Measurements from ENCODE around the gene NSMCE1. TPM values are rescaled to one million over a fixed set of nuclear protein-coding genes. Genes with fewer than 3 reads are reported as not detected.

The NSMCE1 gene
- total and polyA plus RNA-seq, 2 of the 4 experiments (the other 2 are of a cell fraction): 47.5 to 120 TPM

- no peak overlapping the region for H3K27ac ChIP-seq (ENCODE audit: insufficient read depth, low read length)
- no peaks in the 10 kb centered on the region for H3K9me3 ChIP-seq (ENCODE audit: control insufficient read depth, insufficient read depth, low read length)
- dilution Hi-C loops (cut with HindIII; ENCODE audit: low sequenced_read_pairs, unreplicated experiment): no loop called here
- H3K4me3 ChIP-seq (ENCODE audit: insufficient read depth, low read depth, low read length): no peak overlapping the region
- no peak overlapping the region for H3K4ac ChIP-seq (ENCODE audit: low read depth, low read length)
- no peak overlapping the region for H3K18ac ChIP-seq (ENCODE audit: low read depth, low read length)
- no peak overlapping the region for H2AFZ ChIP-seq (replicated peaks; ENCODE audit: low read length, poor library complexity)
- no peak overlapping the region for H3K23ac ChIP-seq (ENCODE audit: low read depth, low read length)
- no peaks in the 10 kb centered on the region for H3K36me3 ChIP-seq (ENCODE audit: control insufficient read depth, insufficient read depth, low read length)
- H4K5ac ChIP-seq (ENCODE audit: low read depth, low read length): no peak overlapping the region
- TF ChIP-seq MAFK (IDR thresholded peaks at IDR 0.05; ENCODE audit: low read depth, low read length): no peak
- no peak for TF ChIP-seq MXI1 (IDR thresholded peaks at IDR 0.05; ENCODE audit: borderline replicate concordance, low read depth, low read length)
- no peak for TF ChIP-seq CHD1 (IDR thresholded peaks at IDR 0.05; ENCODE audit: low read depth, low read length)
- no peak for TF ChIP-seq NFE2L2 (IDR thresholded peaks at IDR 0.05; ENCODE audit: low read depth, low read length)
- TF ChIP-seq RFX5 (IDR thresholded peaks at IDR 0.05; ENCODE audit: low read depth, low read length): no peak
- TF ChIP-seq USF2 (IDR thresholded peaks at IDR 0.05; ENCODE audit: low read depth, low read length): no peak
- TF ChIP-seq CTCF (conservative IDR thresholded peaks at IDR 0.05; ENCODE audit: low read depth, low read length): no peak
- no peak for TF ChIP-seq ELK1 (IDR thresholded peaks at IDR 0.05; ENCODE audit: borderline replicate concordance, low read depth, low read length)
- no peak for TF ChIP-seq FOS (IDR thresholded peaks at IDR 0.05; ENCODE audit: low read depth, low read length)
- no peak for TF ChIP-seq BHLHE40 (IDR thresholded peaks at IDR 0.05; ENCODE audit: low read depth, low read length)
- DNase-seq: no peak
- no peak overlapping the region for H3K4me2 ChIP-seq (ENCODE audit: low read depth, low read length)
- H2BK20ac ChIP-seq (ENCODE audit: low read depth, low read length): no peak overlapping the region
- ATAC-seq (ENCODE audit: low read depth): no peak
- no peak overlapping the region for H2AK9ac ChIP-seq (replicated peaks; ENCODE audit: low read depth, low read length, poor library complexity)
- peaks cover 6% of the 10 kb centered on the region for H3K4me1 ChIP-seq (ENCODE audit: control insufficient read depth, insufficient read depth, low read length)
- peaks cover 9% of the 10 kb centered on the region; the same call in 1 of the 2 replicates for H3K9me1 ChIP-seq (ENCODE audit: insufficient read depth, low read length)
- 0 out of 2 replicates have a peak overlapping the region, but pooled peaks have one; percentile 27 for H2BK120ac ChIP-seq (ENCODE audit: low read depth, low read length)
- H3K79me1 ChIP-seq (ENCODE audit: low read depth in 1 of 2, low read length in 2 of 2): peaks cover 0 to 5% of the 10 kb centered on the region in 2 experiments; a peak in 1 of 4 replicates
- H3K9ac ChIP-seq (ENCODE audit: low read depth, low read length): no peak overlapping the region
- ChIA-PET CTCF (no interaction called here), POLR2A (ENCODE audit: unreplicated experiment) (no interaction called here)
- no peak overlapping the region for H3K14ac ChIP-seq (replicated peaks; ENCODE audit: low read depth, low read length)
- no peak overlapping the region for H4K8ac ChIP-seq (ENCODE audit: low read depth in 2 of 2, low read length in 2 of 2)
- no peak overlapping the region for H3K56ac ChIP-seq (ENCODE audit: extremely low read depth, insufficient read depth, low read length)
- H2BK5ac ChIP-seq (ENCODE audit: low read depth, low read length, poor library complexity, severe bottlenecking): no peak overlapping the region
- intact Hi-C loops (cut with micrococcal nuclease): no loop called here
- BruUV-seq (replicated peaks): no TSS peak
- no peaks in the 10 kb centered on the region for H4K20me1 ChIP-seq (ENCODE audit: insufficient read depth, low read length)
- no peaks in the 10 kb centered on the region for H3K27me3 ChIP-seq (ENCODE audit: control insufficient read depth, insufficient read depth, low read length)
- in situ Hi-C loops (cut with MboI; ENCODE audit: low sequenced_read_pairs): no loop called here
- H2BK15ac ChIP-seq (ENCODE audit: low read depth, low read length): no peak overlapping the region
- 57% methylated on average over 4 of the region's 7 CpGs; no CpG with 5 or more reads in 1 of the 2 experiments for WGBS, 2 experiments (ENCODE audit: extremely low coverage in 2 of 2, insufficient read length in 1 of 2)
- H2AK5ac ChIP-seq (ENCODE audit: low read depth, low read length): no peak overlapping the region
- no peak overlapping the region for H4K91ac ChIP-seq (ENCODE audit: insufficient read depth, low read depth, low read length)
Observed at GRCh38 chr16:27281243-27281642, 12.7 kb upstream of the NSMCE1 start.
